ENCODE measurements around the gene C1QBP.

DNA sequence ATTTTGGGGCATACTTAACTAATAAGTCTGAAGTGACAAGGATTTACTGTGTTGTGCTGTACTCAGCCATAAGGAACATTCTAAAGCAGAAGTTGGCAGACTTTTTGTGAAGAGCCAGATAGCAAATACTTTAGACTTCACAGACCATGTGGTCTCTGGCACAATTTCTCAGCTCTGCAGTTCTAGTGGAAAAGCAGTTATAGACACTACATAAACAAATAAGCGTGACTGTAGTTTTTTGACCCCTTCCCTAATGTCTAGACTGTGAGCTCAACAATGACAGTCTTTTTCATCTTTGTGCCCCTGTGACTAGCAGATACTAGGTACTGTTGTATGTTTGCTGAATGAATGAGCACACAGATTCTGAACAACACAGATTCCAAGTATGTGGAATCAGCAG, 14.0 kb downstream of the C1QBP start:
- TF ChIP-seq, protein P1, sequence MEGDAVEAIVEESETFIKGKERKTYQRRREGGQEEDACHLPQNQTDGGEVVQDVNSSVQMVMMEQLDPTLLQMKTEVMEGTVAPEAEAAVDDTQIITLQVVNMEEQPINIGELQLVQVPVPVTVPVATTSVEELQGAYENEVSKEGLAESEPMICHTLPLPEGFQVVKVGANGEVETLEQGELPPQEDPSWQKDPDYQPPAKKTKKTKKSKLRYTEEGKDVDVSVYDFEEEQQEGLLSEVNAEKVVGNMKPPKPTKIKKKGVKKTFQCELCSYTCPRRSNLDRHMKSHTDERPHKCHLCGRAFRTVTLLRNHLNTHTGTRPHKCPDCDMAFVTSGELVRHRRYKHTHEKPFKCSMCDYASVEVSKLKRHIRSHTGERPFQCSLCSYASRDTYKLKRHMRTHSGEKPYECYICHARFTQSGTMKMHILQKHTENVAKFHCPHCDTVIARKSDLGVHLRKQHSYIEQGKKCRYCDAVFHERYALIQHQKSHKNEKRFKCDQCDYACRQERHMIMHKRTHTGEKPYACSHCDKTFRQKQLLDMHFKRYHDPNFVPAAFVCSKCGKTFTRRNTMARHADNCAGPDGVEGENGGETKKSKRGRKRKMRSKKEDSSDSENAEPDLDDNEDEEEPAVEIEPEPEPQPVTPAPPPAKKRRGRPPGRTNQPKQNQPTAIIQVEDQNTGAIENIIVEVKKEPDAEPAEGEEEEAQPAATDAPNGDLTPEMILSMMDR (IDR thresholded peaks at IDR 0.05) = no peak
- TF ChIP-seq POLR2A (IDR thresholded peaks at IDR 0.05) = no peak

Measured in esophagus squamous epithelium (tissue), 4 donors.